Right atrium auricular region (tissue), 2 donors: ENCODE results near the gene ADAMTS14. TPM values are rescaled to one million over a fixed set of nuclear protein-coding genes. Genes with fewer than 3 reads are reported as not detected.

Experiments used
- DNase-seq: peaks from one replicate; pipeline ENCODE4 v3.0.0-alpha.2; 2019; ENCODE audit warnings: low spot score
- H3K27ac ChIP-seq, 2 donors: fragments of 200-600 bp; sonication (generic); 1 replicate in 1 of 2; 2 replicates in 1 of 2; pipeline ENCODE4 v1.5.1; 2016 to 2019
- H3K27me3 ChIP-seq, 2 donors: fragments of 200-600 bp; sonication (generic); one replicate each; pipeline versions ENCODE4 v1.5.1 to v1.6.0; 2017 to 2019
- H3K36me3 ChIP-seq: fragments of 200-600 bp; sonication (generic); one replicate; pipeline ENCODE4 v1.5.1; 2016
- H3K4me1 ChIP-seq, 2 donors: fragments of 200-600 bp; sonication (generic); one replicate each; pipeline versions ENCODE4 v1.5.1 to v1.6.0; 2017 to 2019
- H3K4me3 ChIP-seq, 2 donors: fragments of 200-600 bp; sonication (generic); 1 replicate in 1 of 2; 2 replicates in 1 of 2; pipeline ENCODE4 v1.5.1; 2017 to 2019; ENCODE audit warnings: mild to moderate bottlenecking in 1 of 2, moderate library complexity in 1 of 2
- H3K9me3 ChIP-seq, 2 donors: fragments of 200-600 bp; sonication (generic); one replicate each; pipeline ENCODE4 v1.5.1; 2019
- CTCF ChIP-seq, 2 donors: fragments of 200-600 bp; sonication (generic); IDR thresholded peaks; one replicate each; pipeline ENCODE4 v1.5.1; 2019; ENCODE audit warnings: antibody characterized with exemption in 2 of 2
- total RNA-seq, 2 donors: library from RNA; depleted of rRNA; stranded (reverse); fragments of >200 nt; gene quantifications; one replicate each; pipeline ENCODE4 v1.1.0, GENCODE V29; 2016

The ADAMTS14 gene
- total RNA-seq, 2 donors from 2014 or later: not detected

- Histone ChIP-seq H3K27me3 (no peaks in the 10 kb centered on the region), H3K9me3 (no peaks in the 10 kb centered on the region), H3K4me1 (no peaks in the 10 kb centered on the region), H3K4me3 (no peak overlapping the region), H3K27ac (no peak overlapping the region), H3K36me3 (no peaks in the 10 kb centered on the region)
- no peak for DNase-seq
- no peak for TF ChIP-seq CTCF (IDR thresholded peaks at IDR 0.05)
These were observed 60.7 kb downstream of the ADAMTS14 start for GRCh38 chr10:70733051-70733450.

- Histone ChIP-seq H3K9me3 (no peaks in the 10 kb centered on the region), H3K27ac (no peak overlapping the region), H3K27me3 (no peaks in the 10 kb centered on the region), H3K4me1 (no peaks in the 10 kb centered on the region), H3K36me3 (no peaks in the 10 kb centered on the region), H3K4me3 (no peak overlapping the region)
- DNase-seq: no peak
- TF ChIP-seq CTCF (IDR thresholded peaks at IDR 0.05): no peak
These were observed 62.9 kb downstream of the ADAMTS14 start for GRCh38 chr10:70735161-70735560.

- H3K4me1 ChIP-seq: no peaks in the 10 kb centered on the region
- H3K4me3 ChIP-seq: no peak overlapping the region
- DNase-seq: no peak
- H3K9me3 ChIP-seq: no peaks in the 10 kb centered on the region
- no peak for TF ChIP-seq CTCF (IDR thresholded peaks at IDR 0.05)
- H3K36me3 ChIP-seq: no peaks in the 10 kb centered on the region
- H3K27ac ChIP-seq: no peak overlapping the region
- H3K27me3 ChIP-seq: no peaks in the 10 kb centered on the region
These were observed 64.2 kb downstream of the ADAMTS14 start for GRCh38 chr10:70736525-70736924.

- Histone ChIP-seq H3K4me1 (peaks cover 0 to 6% of the 10 kb centered on the region in 2 donors), H3K36me3 (no peaks in the 10 kb centered on the region), H3K4me3 (no peak overlapping the region), H3K27ac (no peak overlapping the region), H3K27me3 (no peaks in the 10 kb centered on the region), H3K9me3 (no peaks in the 10 kb centered on the region)
- TF ChIP-seq CTCF (IDR thresholded peaks at IDR 0.05): no peak
- DNase-seq: no peak
These were observed 64.9 kb downstream of the ADAMTS14 start for GRCh38 chr10:70737250-70737649.

- TF ChIP-seq CTCF (IDR thresholded peaks at IDR 0.05): no peak
- no peaks in the 10 kb centered on the region for H3K36me3 ChIP-seq
- no peaks in the 10 kb centered on the region for H3K27me3 ChIP-seq
- no peaks in the 10 kb centered on the region for H3K9me3 ChIP-seq
- peaks cover 0 to 15% of the 10 kb centered on the region in 2 donors for H3K4me1 ChIP-seq
- DNase-seq: no peak
- no peak overlapping the region for H3K4me3 ChIP-seq
- H3K27ac ChIP-seq: no peak overlapping the region
These were observed 65.9 kb downstream of the ADAMTS14 start for GRCh38 chr10:70738006-70738760.

GRCh38 chr10:70738761-70739121 is 66.4 kb downstream of the ADAMTS14 start:
- no peak for DNase-seq

More at GRCh38 chr10:70738761-70739121, 66.4 kb downstream of the ADAMTS14 start:
- no peak for TF ChIP-seq CTCF (IDR thresholded peaks at IDR 0.05)
- no peaks in the 10 kb centered on the region for H3K27me3 ChIP-seq
- H3K9me3 ChIP-seq: no peaks in the 10 kb centered on the region
- no peak overlapping the region for H3K27ac ChIP-seq
- peaks cover 0 to 21% of the 10 kb centered on the region in 2 donors for H3K4me1 ChIP-seq
- no peaks in the 10 kb centered on the region for H3K36me3 ChIP-seq
- no peak overlapping the region for H3K4me3 ChIP-seq
